PC-9 (cell line): Measurements from ENCODE around the gene PSMA6. TPM values are rescaled to one million over a fixed set of nuclear protein-coding genes. Genes with fewer than 3 reads are reported as not detected.
A peak's percentile ranks its signal among the peaks of the same experiment; 100 is the strongest.

Source experiments
- BruUV-seq: library from RNA; stranded (reverse); fragments of 400-500 nt; replicated peaks from 2 replicates; lab custom pipeline; 2021; lab: Mats Ljungman, UMichigan
- CTCF ChIA-PET: fragments of 300-600 bp; sonication (Branson Sonifier 250); formaldehyde crosslinking; loops from one replicate; lab custom pipeline; 2022; ENCODE audit warnings: antibody characterized with exemption; lab: Charles Lee
- POLR2A ChIA-PET: fragments of 300-600 bp; sonication (Branson Sonifier 250); formaldehyde crosslinking; loops from one replicate; lab custom pipeline; 2022; ENCODE audit warnings: antibody characterized with exemption; ENCODE audit not compliant: unreplicated experiment; lab: Charles Lee
- DNase-seq, 2 experiments: peaks; one replicate each; pipeline versions ENCODE4 v3.0.0 to v3.0.0-alpha.2; 2015 to 2022; ENCODE audit warnings: mixed read lengths in 1 of 2
- H2AFZ ChIP-seq: fragments of 200-600 bp; sonication (generic); 2 replicates; pipeline ENCODE4 v1.8.1; 2017; ENCODE audit warnings: antibody characterized with exemption
- H3F3A ChIP-seq: fragments of 200-600 bp; sonication (generic); 2 replicates; pipeline ENCODE4 v1.8.1; 2017; ENCODE audit warnings: antibody characterized with exemption, mild to moderate bottlenecking, low read depth; ENCODE audit not compliant: insufficient read depth
- H3K27ac ChIP-seq: fragments of 200-600 bp; sonication (generic); 2 replicates; pipeline ENCODE4 v1.6.1; 2016; ENCODE audit warnings: mixed run types
- H3K27me3 ChIP-seq: fragments of 200-600 bp; sonication (generic); 2 replicates; pipeline ENCODE4 v1.6.1; 2016; ENCODE audit warnings: low read depth, mixed run types; ENCODE audit not compliant: insufficient read depth
- H3K36me3 ChIP-seq: fragments of 200-600 bp; sonication (generic); 2 replicates; pipeline ENCODE4 v1.6.1; 2016; ENCODE audit warnings: low read depth, mixed run types
- H3K4me1 ChIP-seq: fragments of 200-600 bp; sonication (generic); replicated peaks from 2 replicates; pipeline ENCODE4 v1.6.1; 2016; ENCODE audit warnings: mixed run types; ENCODE audit not compliant: insufficient read depth
- H3K4me2 ChIP-seq: fragments of 200-600 bp; sonication (generic); 2 replicates; pipeline ENCODE4 v1.6.1; 2017; ENCODE audit warnings: mixed run types
- H3K4me3 ChIP-seq: fragments of 200-600 bp; sonication (generic); 2 replicates; pipeline ENCODE4 v1.6.1; 2016; ENCODE audit warnings: mixed run types
- H3K79me2 ChIP-seq: fragments of 200-600 bp; sonication (generic); 2 replicates; pipeline ENCODE4 v1.6.1; 2017; ENCODE audit warnings: low read depth, mixed run types
- H3K9me2 ChIP-seq: fragments of 200-600 bp; sonication (generic); 2 replicates; pipeline ENCODE4 v1.8.1; 2017; ENCODE audit warnings: mild to moderate bottlenecking; ENCODE audit not compliant: insufficient read depth
- H3K9me3 ChIP-seq: fragments of 200-600 bp; sonication (generic); 2 replicates; pipeline ENCODE4 v1.8.1; 2016; ENCODE audit warnings: low read depth; ENCODE audit not compliant: insufficient read depth
- H4K20me1 ChIP-seq: fragments of 200-600 bp; sonication (generic); 2 replicates; pipeline ENCODE4 v1.8.1; 2017; ENCODE audit not compliant: insufficient read depth
- CTCF ChIP-seq: fragments of 200-600 bp; sonication (generic); conservative IDR thresholded peaks from 2 replicates; pipeline ENCODE4 v1.6.1; 2017; ENCODE audit warnings: mixed run types, antibody characterized with exemption, mild to moderate bottlenecking, moderate library complexity
- EZH2 ChIP-seq: fragments of 200-600 bp; sonication (generic); IDR thresholded peaks from 2 replicates; pipeline ENCODE4 v1.8.0; 2017; ENCODE audit warnings: antibody characterized with exemption, low read depth
- intact Hi-C: fragments of 100-400 bp; cut with micrococcal nuclease; formaldehyde crosslinking; loops from one replicate; pipeline ENCODE4 v1.10.0; 2022; ENCODE audit not compliant: unreplicated experiment
- total RNA-seq: library from RNA; stranded (reverse); gene quantifications from 2 replicates; pipeline ENCODE4 v1.2.3, GENCODE V29; 2021

The PSMA6 gene
- total RNA-seq, 1 experiment from 2014 or later = 188 TPM

- H3F3A ChIP-seq = peaks cover 16% of the 10 kb centered on the region
- no peak for TF ChIP-seq CTCF
- TF ChIP-seq EZH2 = no peak
- H3K27ac ChIP-seq = no peak overlapping the region
- no peaks in the 10 kb centered on the region for H3K36me3 ChIP-seq
- H3K27me3 ChIP-seq = no peaks in the 10 kb centered on the region
- no peak overlapping the region for H3K4me3 ChIP-seq
- peaks cover 45% of the 10 kb centered on the region for H3K4me1 ChIP-seq
- H3K9me3 ChIP-seq = no peaks in the 10 kb centered on the region
- no peaks in the 10 kb centered on the region for H3K79me2 ChIP-seq
- no peaks in the 10 kb centered on the region for H3K9me2 ChIP-seq
- BruUV-seq = no TSS peak
- peak overlapping the region; percentile 67 for H3K4me2 ChIP-seq
- CTCF ChIA-PET = interaction anchor here (0.6 kb wide), 1 partner anchor 608 kb away, joined by 3 read pairs; no protein-coding TSS in a partner anchor
- POLR2A ChIA-PET = interaction anchor here (0.6 to 0.9 kb wide), 3 partner anchors 21 to 592 kb away, joined by 3 to 7 read pairs (median 7); partner anchors contain the start of gene NFKBIA
- no peak for DNase-seq
- no peaks in the 10 kb centered on the region for H4K20me1 ChIP-seq
- intact Hi-C loops = no loop called here
- no peak overlapping the region for H2AFZ ChIP-seq
Observed at GRCh38 chr14:35341454-35341750, 49.2 kb downstream of the PSMA6 start.

- Histone ChIP-seq H3K79me2 (no peaks in the 10 kb centered on the region), H3K4me1 (peaks cover 42% of the 10 kb centered on the region), H3K4me3 (no peak overlapping the region), H3K27ac (peak overlapping the region; percentile 23; the same call in 1 of the 2 replicates), H3K4me2 (peak overlapping the region; percentile 67), H3K9me2 (no peaks in the 10 kb centered on the region), H2AFZ (no peak overlapping the region), H3K9me3 (no peaks in the 10 kb centered on the region), H3K36me3 (no peaks in the 10 kb centered on the region), H4K20me1 (no peaks in the 10 kb centered on the region), H3K27me3 (no peaks in the 10 kb centered on the region), H3F3A (peaks cover 15% of the 10 kb centered on the region)
- intact Hi-C loops = no loop called here
- TF ChIP-seq EZH2 (no peak), CTCF (no peak)
- ChIA-PET CTCF (interaction anchor here (0.6 kb wide), 1 partner anchor 609 kb away, joined by 3 read pairs; no protein-coding TSS in a partner anchor), POLR2A (interaction anchor here (0.6 to 0.9 kb wide), 2 partner anchors 63 to 593 kb away, joined by 3 to 7 read pairs; partner anchors contain the start of gene NFKBIA)
- BruUV-seq = no TSS peak
- DNase-seq = peak; percentile 81 to 91
Observed at GRCh38 chr14:35341751-35342488, 49.7 kb downstream of the PSMA6 start.

DNA sequence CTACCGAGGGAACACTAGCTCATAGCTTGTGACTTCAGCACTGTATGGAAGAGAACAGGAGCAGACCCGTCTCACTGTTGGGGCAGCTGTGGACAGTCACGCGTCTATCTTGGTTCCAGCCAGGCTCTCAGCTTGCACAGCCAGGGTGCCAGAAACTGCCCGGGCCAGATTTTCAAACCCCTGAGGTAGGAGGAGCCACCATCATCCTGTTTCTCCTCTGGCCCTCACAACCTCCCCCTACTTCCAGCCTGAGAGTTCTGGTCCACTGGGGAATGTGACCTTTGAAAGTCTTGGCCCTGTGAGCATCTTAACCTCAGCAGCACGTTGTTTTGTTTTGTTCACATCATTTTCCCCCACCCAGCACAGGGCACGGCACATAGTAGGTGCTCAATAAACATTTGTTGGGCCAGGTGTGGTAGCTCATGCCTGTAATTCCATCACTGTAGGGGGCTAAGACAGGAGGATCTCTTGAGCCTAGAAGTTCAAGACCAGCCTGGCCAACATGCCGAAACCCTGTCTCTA lies 50.4 kb downstream of the PSMA6 start:
- H3K4me1 ChIP-seq = peaks cover 36% of the 10 kb centered on the region
- peak in 1 of 2 experiments; percentile 25 for DNase-seq
- no peaks in the 10 kb centered on the region for H3K36me3 ChIP-seq
- H3K9me3 ChIP-seq = no peaks in the 10 kb centered on the region
- no peak overlapping the region for H2AFZ ChIP-seq
- ChIA-PET CTCF (no interaction called here), POLR2A (interaction anchor here (0.9 kb wide), 1 partner anchor 62 kb away, joined by 3 read pairs; the partner anchor contains the start of gene NFKBIA)
- intact Hi-C loops = no loop called here
- no TSS peak for BruUV-seq
- no peak overlapping the region for H3K27ac ChIP-seq
- no peaks in the 10 kb centered on the region for H3K27me3 ChIP-seq
- peaks cover 8% of the 10 kb centered on the region for H3F3A ChIP-seq
- no peaks in the 10 kb centered on the region for H3K9me2 ChIP-seq
- no peaks in the 10 kb centered on the region for H3K79me2 ChIP-seq
- H4K20me1 ChIP-seq = no peaks in the 10 kb centered on the region
- TF ChIP-seq EZH2 (no peak), CTCF (no peak)
- H3K4me2 ChIP-seq = peak overlapping the region; percentile 67; the same call in 1 of the 2 replicates
- H3K4me3 ChIP-seq = no peak overlapping the region
